Stromal cell of bone marrow (primary cell): ENCODE data around the gene ENTREP3.

ENCODE experiments used
- DNase-seq: peaks from one replicate; pipeline ENCODE4 v3.0.0-alpha.2; 2012; ENCODE audit warnings: low read depth

Gene ENTREP3

DNA sequence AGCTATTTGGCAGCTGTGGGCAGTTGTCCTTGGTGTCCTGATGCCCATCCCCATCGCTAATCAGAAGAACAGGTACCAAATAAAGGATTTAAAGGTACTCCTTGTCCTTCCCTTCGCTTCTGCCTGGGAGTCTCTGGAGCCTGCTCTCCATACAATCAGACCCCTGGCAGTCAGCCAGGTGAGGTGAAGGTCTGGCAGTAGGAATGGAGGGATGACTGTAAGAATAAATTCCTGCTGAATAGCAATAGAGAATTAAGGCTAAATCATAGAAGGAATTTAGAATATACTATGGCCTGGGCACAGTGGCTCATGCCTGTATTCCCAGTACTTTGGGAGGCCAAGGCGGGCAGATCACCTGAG lies 56.8 kb downstream of the ENTREP3 start:
- no peak for DNase-seq

DNA sequence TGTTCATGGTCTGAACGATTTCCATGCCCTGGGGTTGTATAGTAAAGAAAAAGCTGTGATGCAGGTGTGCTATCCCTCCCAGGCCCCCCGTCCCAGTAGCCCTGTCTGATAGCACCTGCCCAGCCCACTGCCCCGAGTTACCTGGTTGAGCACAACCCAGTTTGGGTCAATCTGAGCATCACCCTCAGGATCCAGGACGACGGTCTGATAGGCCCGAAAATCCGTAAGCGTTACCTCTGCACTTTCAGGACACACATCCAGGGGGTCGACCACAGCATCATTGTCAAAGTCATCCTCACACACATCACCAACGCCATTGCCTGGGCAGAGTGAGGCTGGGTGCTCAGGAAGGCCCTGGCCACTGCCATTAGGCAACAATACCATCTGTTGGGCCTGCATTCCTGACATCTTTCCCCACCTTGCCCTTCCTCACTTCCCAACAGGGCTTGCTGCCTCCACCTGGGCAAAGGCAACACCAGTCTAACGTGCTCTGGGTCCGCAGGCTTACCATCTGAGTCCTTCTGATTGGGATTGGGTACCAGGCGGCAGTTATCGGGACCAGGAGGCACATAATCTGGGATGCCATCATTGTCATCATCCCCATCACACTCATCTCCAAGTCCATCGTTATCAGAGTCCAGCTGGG lies 57.3 kb downstream of the ENTREP3 start:
- no peak for DNase-seq
